Endothelial cell of umbilical vein (primary cell): ENCODE measurements around the gene TFAP2E.

Experiments used
- EZH2 ChIP-seq: IDR thresholded peaks from 2 replicates; pipeline ENCODE4 v1.6.1; 2012; ENCODE audit warnings: borderline replicate concordance, low read depth, mild to moderate bottlenecking, moderate library complexity, low read length, inconsistent platforms; ENCODE audit not compliant: severe bottlenecking
- GATA2 ChIP-seq: IDR thresholded peaks from 2 replicates; pipeline ENCODE4 v1.7.0; 2011; ENCODE audit warnings: low read depth, mild to moderate bottlenecking, moderate library complexity, mixed read lengths, low read length; ENCODE audit not compliant: insufficient read length, insufficient read depth
- JUN ChIP-seq: IDR thresholded peaks from 2 replicates; pipeline ENCODE4 v1.6.1; 2011; ENCODE audit warnings: borderline replicate concordance, low read depth; ENCODE audit not compliant: insufficient read length, insufficient read depth
- POLR2A ChIP-seq: IDR thresholded peaks from 2 replicates; pipeline ENCODE4 v1.6.1; 2012; ENCODE audit warnings: low read depth, mild to moderate bottlenecking, control low read depth, low read length
- POLR2AphosphoS5 ChIP-seq: IDR thresholded peaks from 2 replicates; pipeline ENCODE4 v1.6.1; 2012; ENCODE audit warnings: low read depth, mild to moderate bottlenecking, control low read depth, low read length, moderate library complexity; ENCODE audit not compliant: insufficient read depth
- TF ChIP-seq, protein P1 (sequence below), 2 donors: IDR thresholded peaks; 1 replicate in 1 of 2; 2 replicates in 1 of 2; pipeline ENCODE4 v1.5.1; 2011; ENCODE audit warnings: low read length in 2 of 2, mild to moderate bottlenecking in 2 of 2, moderate library complexity in 2 of 2, control low read depth in 1 of 2, inconsistent platforms in 1 of 2, low read depth in 1 of 2; ENCODE audit not compliant: insufficient read depth in 1 of 2; ENCODE audit errors: extremely low read depth in 1 of 2
- TF ChIP-seq, protein P2 (sequence below): IDR thresholded peaks from 2 replicates; pipeline ENCODE4 v1.6.1; 2011; ENCODE audit not compliant: insufficient read depth, insufficient read length

GRCh38 chr1:35560256-35561225, 12.6 kb upstream of the TFAP2E start:
- TF ChIP-seq, protein P1, sequence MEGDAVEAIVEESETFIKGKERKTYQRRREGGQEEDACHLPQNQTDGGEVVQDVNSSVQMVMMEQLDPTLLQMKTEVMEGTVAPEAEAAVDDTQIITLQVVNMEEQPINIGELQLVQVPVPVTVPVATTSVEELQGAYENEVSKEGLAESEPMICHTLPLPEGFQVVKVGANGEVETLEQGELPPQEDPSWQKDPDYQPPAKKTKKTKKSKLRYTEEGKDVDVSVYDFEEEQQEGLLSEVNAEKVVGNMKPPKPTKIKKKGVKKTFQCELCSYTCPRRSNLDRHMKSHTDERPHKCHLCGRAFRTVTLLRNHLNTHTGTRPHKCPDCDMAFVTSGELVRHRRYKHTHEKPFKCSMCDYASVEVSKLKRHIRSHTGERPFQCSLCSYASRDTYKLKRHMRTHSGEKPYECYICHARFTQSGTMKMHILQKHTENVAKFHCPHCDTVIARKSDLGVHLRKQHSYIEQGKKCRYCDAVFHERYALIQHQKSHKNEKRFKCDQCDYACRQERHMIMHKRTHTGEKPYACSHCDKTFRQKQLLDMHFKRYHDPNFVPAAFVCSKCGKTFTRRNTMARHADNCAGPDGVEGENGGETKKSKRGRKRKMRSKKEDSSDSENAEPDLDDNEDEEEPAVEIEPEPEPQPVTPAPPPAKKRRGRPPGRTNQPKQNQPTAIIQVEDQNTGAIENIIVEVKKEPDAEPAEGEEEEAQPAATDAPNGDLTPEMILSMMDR (IDR thresholded peaks at IDR 0.05; ENCODE audit: extremely low read depth in 1 of 2, insufficient read depth in 1 of 2, low read depth in 1 of 2, low read length in 2 of 2) = no peak
- TF ChIP-seq EZH2 (no peak), POLR2A (no peak), POLR2AphosphoS5 (no peak), JUN (no peak), GATA2 (no peak)
- TF ChIP-seq, protein P2, sequence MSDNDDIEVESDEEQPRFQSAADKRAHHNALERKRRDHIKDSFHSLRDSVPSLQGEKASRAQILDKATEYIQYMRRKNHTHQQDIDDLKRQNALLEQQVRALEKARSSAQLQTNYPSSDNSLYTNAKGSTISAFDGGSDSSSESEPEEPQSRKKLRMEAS = no peak
